SKM-1 (cell line): ENCODE measurements around the gene CMTM3.
"Not testable (repeated sequence)": the region's sequence is repeated elsewhere in the genome, so short reads cannot be mapped to it uniquely, and the experiment has no call there.

Experiments used
- DNase-seq: peaks from one replicate; lab custom pipeline; 2025; ENCODE audit not compliant: unreplicated experiment; lab: John Stamatoyannopoulos, UW

CMTM3 gene

DNA sequence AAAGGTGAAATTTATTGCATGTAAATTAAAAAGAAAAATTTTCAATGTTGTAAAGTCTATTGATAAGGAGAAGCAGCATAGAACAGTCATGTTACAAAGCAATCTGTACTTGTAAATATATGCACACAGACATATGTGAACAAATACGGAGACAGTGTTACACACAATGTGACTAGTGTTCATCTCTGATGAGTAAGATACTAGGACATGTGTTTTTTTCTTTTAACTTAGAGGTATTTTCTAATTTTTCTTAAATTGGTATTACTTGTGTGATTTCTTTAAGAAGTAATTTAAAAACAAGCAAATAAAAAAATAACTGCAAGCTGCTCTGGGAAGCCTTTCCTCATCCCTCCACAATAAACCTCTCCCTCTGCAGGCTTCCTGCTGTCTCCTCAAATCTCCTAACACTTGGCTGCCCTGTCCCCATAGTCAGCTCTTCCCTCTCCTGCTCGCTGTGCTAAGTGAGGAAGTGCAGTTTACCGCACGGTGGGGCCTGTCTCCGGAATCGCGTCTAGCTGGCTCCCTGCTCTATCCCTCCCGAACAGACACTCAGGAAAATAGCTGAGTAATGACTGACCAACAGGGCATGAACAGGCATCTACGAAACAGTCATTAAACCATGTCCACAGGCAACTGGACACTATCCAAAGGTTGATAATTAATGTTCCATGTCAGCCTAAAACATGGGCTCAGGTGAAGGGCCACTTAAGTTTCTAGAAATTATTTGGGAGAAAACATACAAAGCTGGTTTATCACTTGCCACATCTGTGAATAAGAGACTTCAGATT is 56.1 kb downstream of the CMTM3 start:
- DNase-seq, result no peak

DNA sequence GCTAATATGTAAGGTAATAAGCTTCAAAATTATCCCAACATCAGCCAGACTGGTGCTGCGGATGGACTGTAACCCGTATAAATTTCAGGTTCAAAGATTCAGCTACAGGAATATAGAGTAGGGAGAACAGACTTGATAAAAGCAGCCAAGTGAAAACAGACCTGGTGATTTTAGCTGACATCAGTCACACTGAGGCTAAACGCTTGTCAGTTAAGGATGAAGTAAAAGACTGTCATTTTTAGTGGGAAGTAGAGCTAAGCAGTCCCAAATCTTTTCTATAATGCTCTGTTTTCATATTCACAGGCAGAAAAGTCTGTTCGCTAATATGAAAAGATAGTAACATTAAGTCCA is 56.7 kb downstream of the CMTM3 start:
- DNase-seq, result no peak

DNA sequence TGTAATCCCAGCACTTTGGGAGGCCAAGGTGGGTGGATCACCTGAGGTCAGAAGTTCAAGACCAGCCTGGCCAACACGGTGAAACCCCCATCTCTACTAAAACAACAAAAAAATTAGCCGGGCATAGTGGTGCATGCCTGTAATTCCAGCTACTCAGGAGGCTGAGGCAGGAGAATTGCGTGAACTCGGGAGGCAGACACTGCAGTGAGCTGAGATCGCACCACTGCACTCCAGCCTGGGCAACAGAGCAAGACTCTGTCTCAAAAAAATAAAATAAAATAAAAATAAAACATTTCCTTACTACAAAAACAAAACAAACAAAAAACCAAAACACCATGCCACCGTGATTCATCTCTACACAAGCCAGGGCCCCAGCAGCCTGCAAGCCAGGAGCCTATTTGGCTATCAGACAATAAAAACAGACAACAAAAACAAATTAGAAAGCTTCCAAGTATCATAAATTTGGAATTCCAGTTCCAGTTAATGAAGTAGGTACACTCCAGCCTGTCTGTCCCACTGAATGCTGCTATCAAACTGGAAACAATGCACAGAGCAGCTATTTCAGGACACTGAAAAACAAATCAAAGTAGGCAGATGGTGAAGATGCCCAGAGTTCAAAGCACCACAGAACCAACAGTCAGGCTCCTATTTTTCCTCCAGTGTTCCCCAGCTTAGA is 57.3 kb downstream of the CMTM3 start:
- not testable (repeated sequence) for DNase-seq

- no peak for DNase-seq
Observed at GRCh38 chr16:66662445-66663194, 58.1 kb downstream of the CMTM3 start.
